Gastrocnemius medialis (tissue), 4 donors: ENCODE measurements around the gene ASNS. TPM values are rescaled to one million over a fixed set of nuclear protein-coding genes. Genes with fewer than 3 reads are reported as not detected.
"Not testable (repeated sequence)": the region's sequence is repeated elsewhere in the genome, so short reads cannot be mapped to it uniquely, and the experiment has no call there.

Experiments used
- ATAC-seq, 2 donors: fragments of 150-250 bp; one replicate each; pipeline ENCODE4 v1.9.1; 2016
- DNase-seq, 2 donors: peaks; one replicate each; pipeline ENCODE4 v3.0.0-alpha.2; 2019
- H3K27ac ChIP-seq, 4 donors: fragments of 200-600 bp; sonication (generic); 1 replicate in 1 of 4; 2 replicates in 3 of 4; pipeline ENCODE4 v1.5.1; 2016 to 2018; ENCODE audit warnings: mild to moderate bottlenecking in 2 of 4, moderate library complexity in 1 of 4
- H3K27me3 ChIP-seq, 3 donors: fragments of 200-600 bp; sonication (generic) in 2 of 3; 1 replicate in 1 of 3; 2 replicates in 2 of 3; pipeline versions ENCODE4 v1.5.1 to v1.6.0; 2016 to 2019; ENCODE audit warnings: mild to moderate bottlenecking in 1 of 3, moderate library complexity in 1 of 3
- H3K36me3 ChIP-seq, 2 donors: fragments of 200-600 bp; sonication (generic) in 1 of 2; one replicate each; pipeline ENCODE4 v1.5.1; 2017 to 2018
- H3K4me1 ChIP-seq, 2 donors: fragments of 200-600 bp; sonication (generic) in 1 of 2; one replicate each; pipeline ENCODE4 v1.5.1; 2016 to 2017; ENCODE audit warnings: mild to moderate bottlenecking in 2 of 2
- H3K4me3 ChIP-seq, 4 donors: fragments of 200-600 bp; sonication (generic) in 3 of 4; 1 replicate in 1 of 4; 2 replicates in 3 of 4; pipeline ENCODE4 v1.5.1; 2016 to 2019; ENCODE audit warnings: mild to moderate bottlenecking in 2 of 4
- H3K9me3 ChIP-seq, 3 donors: fragments of 200-600 bp; sonication (generic) in 2 of 3; 1 replicate in 1 of 3; 2 replicates in 2 of 3; pipeline ENCODE4 v1.5.1; 2016 to 2019
- CTCF ChIP-seq, 5 experiments: fragments of 450-650 bp in 3 of 5; fragments of 200-600 bp in 2 of 5; sonication (generic) in 2 of 5; IDR thresholded peaks in 4 of 5; conservative IDR thresholded peaks in 1 of 5; 1 replicate in 4 of 5; 2 replicates in 1 of 5; pipeline ENCODE4 v1.5.1; 2016 to 2019; ENCODE audit warnings: antibody characterized with exemption in 5 of 5, mild to moderate bottlenecking in 3 of 5, moderate library complexity in 3 of 5
- POLR2A ChIP-seq, 2 donors: fragments of 450-650 bp; IDR thresholded peaks; one replicate each; pipeline ENCODE4 v1.6.1; 2017; ENCODE audit warnings: antibody characterized with exemption in 2 of 2, mild to moderate bottlenecking in 2 of 2, moderate library complexity in 2 of 2
- in situ Hi-C, 4 donors: fragments of 200-750 bp; cut with MboI; loops; one replicate each; pipeline versions ENCODE4 v1.15.0 to v1.8.0; 2017; ENCODE audit warnings: low sequenced_read_pairs in 4 of 4
- intact Hi-C: fragments of 100-400 bp; cut with DNase I; formaldehyde crosslinking; loops from one replicate; pipeline ENCODE4 v1.15.1; 2023; ENCODE audit warnings: low total_unique reads
- total RNA-seq, 4 donors: library from RNA; depleted of rRNA; stranded (reverse); fragments of >200 nt; gene quantifications; one replicate each; pipeline versions ENCODE4 v1.1.0 to v1.2.3, GENCODE V29; 2016

ASNS gene
- total RNA-seq, 4 donors from 2014 or later, result 0.88 to 2.4 (median 2.1) TPM

GRCh38 chr7:97859606-97860204, 12.5 kb downstream of the ASNS start:
- in situ Hi-C loops (no loop called here), intact Hi-C loops (no loop called here)
- H3K36me3 ChIP-seq, result no peaks in the 10 kb centered on the region
- no peak overlapping the region for H3K4me3 ChIP-seq
- TF ChIP-seq CTCF (IDR thresholded peaks at IDR 0.05 in 4 of 5, conservative IDR thresholded peaks at IDR 0.05 in 1 of 5) (no peak), POLR2A (IDR thresholded peaks at IDR 0.05) (no peak)
- H3K27me3 ChIP-seq, result no peaks in the 10 kb centered on the region
- ATAC-seq (no peak), DNase-seq (no peak)
- H3K9me3 ChIP-seq, result no peaks in the 10 kb centered on the region
- H3K27ac ChIP-seq, result no peak overlapping the region
- no peaks in the 10 kb centered on the region for H3K4me1 ChIP-seq

GRCh38 chr7:97858221-97858620, 14.0 kb downstream of the ASNS start:
- intact Hi-C loops, result no loop called here
- Histone ChIP-seq H3K27ac (no peak overlapping the region), H3K4me3 (no peak overlapping the region), H3K9me3 (no peaks in the 10 kb centered on the region), H3K27me3 (no peaks in the 10 kb centered on the region), H3K36me3 (no peaks in the 10 kb centered on the region), H3K4me1 (no peaks in the 10 kb centered on the region)
- no peak for TF ChIP-seq POLR2A (IDR thresholded peaks at IDR 0.05)
- no peak for TF ChIP-seq CTCF (IDR thresholded peaks at IDR 0.05 in 4 of 5, conservative IDR thresholded peaks at IDR 0.05 in 1 of 5)
- no peak for DNase-seq
- in situ Hi-C loops, result no loop called here
- ATAC-seq, result no peak

DNA sequence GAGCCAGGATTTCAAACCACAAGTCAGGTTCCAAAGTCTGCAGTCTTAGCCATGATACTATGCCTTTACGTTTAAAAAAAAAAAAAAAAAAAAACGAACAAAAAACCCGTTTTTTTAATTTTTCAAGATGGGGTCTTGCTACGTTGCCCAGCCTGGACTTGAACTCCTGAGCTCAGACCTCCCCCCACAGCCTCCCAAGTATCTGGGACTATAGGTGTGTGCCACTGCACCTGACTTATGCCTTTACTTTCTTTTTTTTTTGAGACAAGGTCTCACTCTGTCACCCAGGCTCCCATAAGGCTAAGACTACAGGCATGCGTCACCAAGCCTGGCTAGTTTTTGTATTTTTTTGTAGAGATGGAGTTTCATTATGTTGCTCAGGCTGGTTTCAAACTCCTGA, 14.7 kb downstream of the ASNS start:
- Histone ChIP-seq H3K27me3 (no peaks in the 10 kb centered on the region), H3K9me3 (no peaks in the 10 kb centered on the region), H3K4me1 (no peaks in the 10 kb centered on the region), H3K27ac (no peak overlapping the region), H3K36me3 (no peaks in the 10 kb centered on the region), H3K4me3 (no peak overlapping the region)
- in situ Hi-C loops (no loop called here), intact Hi-C loops (no loop called here)
- TF ChIP-seq CTCF (IDR thresholded peaks at IDR 0.05 in 4 of 5, conservative IDR thresholded peaks at IDR 0.05 in 1 of 5) (no peak), POLR2A (IDR thresholded peaks at IDR 0.05) (no peak)
- ATAC-seq, result no peak
- no peak for DNase-seq

DNA sequence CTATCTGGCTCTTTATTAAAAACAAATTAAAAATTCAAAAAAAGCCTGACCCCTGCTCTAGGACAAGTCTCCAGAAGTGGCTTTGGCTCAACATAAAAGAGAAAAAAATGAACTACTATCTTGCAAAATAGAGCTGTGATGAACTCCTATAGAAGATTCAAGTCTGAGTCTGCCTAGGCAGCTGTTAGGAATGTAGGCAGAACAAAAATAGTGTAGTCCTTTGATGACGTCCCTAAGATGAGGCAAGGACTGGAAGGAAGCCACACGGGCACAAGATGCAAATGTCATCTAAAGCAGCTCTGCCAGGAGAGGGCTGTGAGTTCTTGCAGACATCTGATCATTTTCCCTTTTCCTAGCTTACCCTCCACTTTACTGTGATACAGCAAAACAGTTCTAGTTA, 20.5 kb downstream of the ASNS start:
- in situ Hi-C loops, result no loop called here
- TF ChIP-seq POLR2A (IDR thresholded peaks at IDR 0.05) (no peak), CTCF (IDR thresholded peaks at IDR 0.05 in 4 of 5, conservative IDR thresholded peaks at IDR 0.05 in 1 of 5) (no peak)
- intact Hi-C loops, result no loop called here

GRCh38 chr7:97850262-97851031, 21.8 kb downstream of the ASNS start:
- ATAC-seq, in situ Hi-C loops: not testable (repeated sequence)

More for the DNA sequence above, 20.5 kb downstream of the ASNS start:
- no peaks in the 10 kb centered on the region for H3K9me3 ChIP-seq
- no peaks in the 10 kb centered on the region for H3K4me1 ChIP-seq
- H3K27ac ChIP-seq, result no peak overlapping the region
- no peak overlapping the region for H3K4me3 ChIP-seq
- no peaks in the 10 kb centered on the region for H3K27me3 ChIP-seq
- DNase-seq (peak in 1 of 2 donors; percentile 22), ATAC-seq (peak; percentile 33 to 75)
- H3K36me3 ChIP-seq, result no peaks in the 10 kb centered on the region

More at GRCh38 chr7:97850262-97851031, 21.8 kb downstream of the ASNS start:
- H3K4me1 ChIP-seq, H3K27me3 ChIP-seq, DNase-seq, H3K36me3 ChIP-seq, H3K9me3 ChIP-seq, intact Hi-C loops, H3K27ac ChIP-seq, H3K4me3 ChIP-seq: not testable (repeated sequence)
